ENCODE results near the gene TFPI2.

DNA sequence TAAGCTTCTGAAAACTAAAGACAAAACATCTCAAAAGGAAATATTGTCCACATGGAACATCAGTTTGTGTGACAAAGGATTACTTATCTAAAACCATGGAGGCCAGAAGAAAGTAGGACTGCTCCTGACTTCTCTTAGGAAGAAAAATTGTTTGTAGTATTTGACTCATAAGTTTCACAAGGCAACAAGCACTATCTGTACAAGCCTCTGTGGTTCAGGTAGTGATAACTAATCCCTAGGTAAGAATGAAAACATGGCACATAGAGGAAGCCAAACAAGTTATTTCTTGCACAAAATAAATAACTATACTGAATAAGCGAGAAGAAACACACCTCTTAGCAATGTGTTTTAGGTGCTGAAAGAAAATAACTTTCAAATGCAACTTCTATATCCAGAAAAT, 30.3 kb downstream of the TFPI2 start:
- TF ChIP-seq, protein P1, sequence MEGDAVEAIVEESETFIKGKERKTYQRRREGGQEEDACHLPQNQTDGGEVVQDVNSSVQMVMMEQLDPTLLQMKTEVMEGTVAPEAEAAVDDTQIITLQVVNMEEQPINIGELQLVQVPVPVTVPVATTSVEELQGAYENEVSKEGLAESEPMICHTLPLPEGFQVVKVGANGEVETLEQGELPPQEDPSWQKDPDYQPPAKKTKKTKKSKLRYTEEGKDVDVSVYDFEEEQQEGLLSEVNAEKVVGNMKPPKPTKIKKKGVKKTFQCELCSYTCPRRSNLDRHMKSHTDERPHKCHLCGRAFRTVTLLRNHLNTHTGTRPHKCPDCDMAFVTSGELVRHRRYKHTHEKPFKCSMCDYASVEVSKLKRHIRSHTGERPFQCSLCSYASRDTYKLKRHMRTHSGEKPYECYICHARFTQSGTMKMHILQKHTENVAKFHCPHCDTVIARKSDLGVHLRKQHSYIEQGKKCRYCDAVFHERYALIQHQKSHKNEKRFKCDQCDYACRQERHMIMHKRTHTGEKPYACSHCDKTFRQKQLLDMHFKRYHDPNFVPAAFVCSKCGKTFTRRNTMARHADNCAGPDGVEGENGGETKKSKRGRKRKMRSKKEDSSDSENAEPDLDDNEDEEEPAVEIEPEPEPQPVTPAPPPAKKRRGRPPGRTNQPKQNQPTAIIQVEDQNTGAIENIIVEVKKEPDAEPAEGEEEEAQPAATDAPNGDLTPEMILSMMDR (IDR thresholded peaks at IDR 0.05; ENCODE audit: borderline replicate concordance, extremely low read depth, low read length, poor library complexity, severe bottlenecking) = no peak
- TF ChIP-seq EZH2 (IDR thresholded peaks at IDR 0.05; ENCODE audit: borderline replicate concordance, low read depth, low read length, severe bottlenecking) = no peak

Data from DND-41 (cell line).